ENCODE measurements around the gene SCN4B. TPM values are rescaled to one million over a fixed set of nuclear protein-coding genes. Genes with fewer than 3 reads are reported as not detected.

The SCN4B gene
- total RNA-seq, 2 experiments from 2014 or later = 0.72 to 1.1 TPM

- peaks cover 4% of the 10 kb centered on the region for H3K4me1 Mint-ChIP-seq (ENCODE audit: low read depth)
- POLR2A ChIA-PET = interaction anchor here (0.6 to 1.9 kb wide), 7 partner anchors 9 to 935 kb away, joined by 3 to 5 read pairs (median 3); no protein-coding TSS in a partner anchor
- TF ChIP-seq CTCF (IDR thresholded peaks at IDR 0.05) = no peak
- H3K36me3 Mint-ChIP-seq (ENCODE audit: low read depth) = no peaks in the 10 kb centered on the region
- H3K27me3 Mint-ChIP-seq = peaks cover 60% of the 10 kb centered on the region
- CTCF ChIA-PET = interaction anchor here (0.7 to 7.2 kb wide), 17 partner anchors 9 to 349 kb away, joined by 3 to 108 read pairs (median 3); no protein-coding TSS in a partner anchor
- H3K9me3 Mint-ChIP-seq = no peaks in the 10 kb centered on the region
- H3K27ac Mint-ChIP-seq = no peak overlapping the region
- intact Hi-C loops (cut with micrococcal nuclease) = no loop called here
- peak; percentile 87 for ATAC-seq
- DNase-seq = peak; percentile 66
- H3K4me3 Mint-ChIP-seq = no peak overlapping the region
Observed at GRCh38 chr11:118156531-118157185, 4.0 kb upstream of the SCN4B start.

- no peak for ATAC-seq
- Mint-ChIP-seq H3K4me3 (no peak overlapping the region), H3K27me3 (peaks cover 66% of the 10 kb centered on the region), H3K9me3 (no peaks in the 10 kb centered on the region), H3K36me3 (ENCODE audit: low read depth) (no peaks in the 10 kb centered on the region), H3K27ac (no peak overlapping the region), H3K4me1 (ENCODE audit: low read depth) (peaks cover 4% of the 10 kb centered on the region)
- no peak for TF ChIP-seq CTCF (IDR thresholded peaks at IDR 0.05)
- ChIA-PET POLR2A (interaction anchor here (0.5 to 1.9 kb wide), 5 partner anchors 9 to 934 kb away, joined by 3 to 5 read pairs (median 3); no protein-coding TSS in a partner anchor), CTCF (interaction anchor here (0.7 to 7.2 kb wide), 15 partner anchors 9 to 348 kb away, joined by 3 to 108 read pairs (median 3); no protein-coding TSS in a partner anchor)
- intact Hi-C loops (cut with micrococcal nuclease) = no loop called here
- DNase-seq = no peak
Observed at GRCh38 chr11:118155776-118156530, 3.3 kb upstream of the SCN4B start.

GRCh38 chr11:118154641-118155040 is 2.0 kb upstream of the SCN4B start:
- no peaks in the 10 kb centered on the region for H3K36me3 Mint-ChIP-seq (ENCODE audit: low read depth)
- DNase-seq (no peak), ATAC-seq (no peak)
- H3K4me3 Mint-ChIP-seq = no peak overlapping the region
- H3K27me3 Mint-ChIP-seq = peaks cover 66% of the 10 kb centered on the region
- peaks cover 4% of the 10 kb centered on the region for H3K4me1 Mint-ChIP-seq (ENCODE audit: low read depth)
- no peak overlapping the region for H3K27ac Mint-ChIP-seq
- POLR2A ChIA-PET = interaction anchor here (0.7 to 1.9 kb wide), 2 partner anchors 11 to 27 kb away, joined by 3 to 5 read pairs; no protein-coding TSS in a partner anchor
- no peak for TF ChIP-seq CTCF (IDR thresholded peaks at IDR 0.05)
- no peaks in the 10 kb centered on the region for H3K9me3 Mint-ChIP-seq
- intact Hi-C loops (cut with micrococcal nuclease) = no loop called here
- CTCF ChIA-PET = interaction anchor here (2.3 to 7.2 kb wide), 3 partner anchors 10 to 26 kb away, joined by 10 to 108 read pairs (median 40); no protein-coding TSS in a partner anchor

- peaks cover 62% of the 10 kb centered on the region for H3K27me3 Mint-ChIP-seq
- intact Hi-C loops (cut with micrococcal nuclease) = no loop called here
- ATAC-seq (no peak), DNase-seq (no peak)
- H3K9me3 Mint-ChIP-seq = no peaks in the 10 kb centered on the region
- H3K27ac Mint-ChIP-seq = no peak overlapping the region
- peaks cover 4% of the 10 kb centered on the region for H3K4me1 Mint-ChIP-seq (ENCODE audit: low read depth)
- no peak for TF ChIP-seq CTCF (IDR thresholded peaks at IDR 0.05)
- H3K36me3 Mint-ChIP-seq (ENCODE audit: low read depth) = no peaks in the 10 kb centered on the region
- peak overlapping the region; percentile 57 for H3K4me3 Mint-ChIP-seq
- ChIA-PET CTCF (interaction anchor here (1.3 to 5.6 kb wide), 2 partner anchors 9 to 17 kb away, joined by 7 to 41 read pairs; no protein-coding TSS in a partner anchor), POLR2A (no interaction called here)
Observed at GRCh38 chr11:118153976-118154375, 1.4 kb upstream of the SCN4B start.

Measured in activated CD8-positive, alpha-beta T cell treated with anti-CD3 and anti-CD28 coated beads for 36 hours (primary cell).